Erythroblast (primary cell): ENCODE measurements around the gene SLC23A2.

Experiments
- GATA1 ChIP-seq: IDR thresholded peaks from 2 replicates; pipeline ENCODE4 v1.6.1; 2011; ENCODE audit warnings: low read depth, mild to moderate bottlenecking, control low read depth, low read length, moderate library complexity
- POLR2A ChIP-seq: IDR thresholded peaks from 2 replicates; pipeline ENCODE4 v1.6.1; 2011; ENCODE audit warnings: mild to moderate bottlenecking, low read length

DNA sequence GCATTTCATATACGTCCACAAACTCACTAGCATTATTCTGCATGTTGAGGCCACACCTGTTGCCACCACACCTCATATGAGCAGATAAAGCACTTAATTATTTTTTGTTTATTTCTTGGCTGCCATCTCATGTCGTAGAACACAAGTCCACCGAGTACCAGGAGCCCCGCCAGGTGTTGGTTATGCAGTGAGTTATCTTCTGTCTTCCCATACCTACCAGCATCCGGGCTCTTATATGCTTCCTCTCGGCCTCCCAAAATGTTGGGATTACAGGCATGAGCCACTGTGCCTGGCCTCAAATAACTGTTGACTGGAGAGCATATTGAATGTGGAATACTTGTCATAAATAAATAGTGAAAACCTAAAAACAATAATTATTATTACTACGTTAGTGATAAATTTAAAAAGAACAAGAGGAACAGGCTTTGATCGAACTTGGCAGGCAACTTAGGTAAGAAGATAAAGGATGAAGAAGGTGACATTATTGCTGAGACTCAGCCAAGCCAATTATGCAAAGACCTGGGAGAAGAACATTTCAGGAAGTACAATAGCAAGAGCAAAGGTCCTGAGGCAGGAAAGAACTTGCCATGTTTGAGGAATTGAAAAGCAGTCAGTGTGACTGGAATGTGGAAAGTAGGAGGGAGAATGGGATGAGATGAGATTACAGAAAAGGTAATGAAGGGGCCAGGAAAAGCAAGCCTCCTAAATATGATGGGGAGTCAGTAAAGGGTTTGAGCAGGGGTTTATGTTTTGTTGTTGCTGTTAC lies 12.6 kb upstream of the SLC23A2 start:
- TF ChIP-seq POLR2A (no peak), GATA1 (no peak)
